8988T (cell line): Measurements from ENCODE around the gene RAC2.
"Not testable (repeated sequence)": the region's sequence is repeated elsewhere in the genome, so short reads cannot be mapped to it uniquely, and the experiment has no call there.

Experiments used
- DNase-seq: peaks from one replicate; pipeline ENCODE4 v3.0.0; 2011

Gene RAC2

DNA sequence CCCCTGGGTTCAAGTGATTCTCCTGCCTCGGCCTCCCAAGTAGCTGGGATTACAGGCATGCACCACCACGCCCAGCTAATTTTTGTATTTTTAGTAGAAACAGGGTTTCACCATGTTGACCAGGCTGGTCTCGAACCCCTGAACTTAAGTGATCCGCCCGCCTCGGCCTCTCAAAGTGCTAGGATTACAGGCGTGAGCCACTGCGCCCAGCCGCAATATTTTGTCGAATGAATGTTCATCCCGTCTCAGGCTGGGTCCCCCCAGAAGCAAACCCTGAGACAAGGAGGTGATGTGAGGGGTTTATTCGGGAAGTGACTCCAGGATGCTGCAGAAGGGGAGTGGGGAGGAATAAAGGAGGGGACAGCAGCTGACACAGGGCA is 10.7 kb downstream of the RAC2 start:
- DNase-seq, result not testable (repeated sequence)

DNA sequence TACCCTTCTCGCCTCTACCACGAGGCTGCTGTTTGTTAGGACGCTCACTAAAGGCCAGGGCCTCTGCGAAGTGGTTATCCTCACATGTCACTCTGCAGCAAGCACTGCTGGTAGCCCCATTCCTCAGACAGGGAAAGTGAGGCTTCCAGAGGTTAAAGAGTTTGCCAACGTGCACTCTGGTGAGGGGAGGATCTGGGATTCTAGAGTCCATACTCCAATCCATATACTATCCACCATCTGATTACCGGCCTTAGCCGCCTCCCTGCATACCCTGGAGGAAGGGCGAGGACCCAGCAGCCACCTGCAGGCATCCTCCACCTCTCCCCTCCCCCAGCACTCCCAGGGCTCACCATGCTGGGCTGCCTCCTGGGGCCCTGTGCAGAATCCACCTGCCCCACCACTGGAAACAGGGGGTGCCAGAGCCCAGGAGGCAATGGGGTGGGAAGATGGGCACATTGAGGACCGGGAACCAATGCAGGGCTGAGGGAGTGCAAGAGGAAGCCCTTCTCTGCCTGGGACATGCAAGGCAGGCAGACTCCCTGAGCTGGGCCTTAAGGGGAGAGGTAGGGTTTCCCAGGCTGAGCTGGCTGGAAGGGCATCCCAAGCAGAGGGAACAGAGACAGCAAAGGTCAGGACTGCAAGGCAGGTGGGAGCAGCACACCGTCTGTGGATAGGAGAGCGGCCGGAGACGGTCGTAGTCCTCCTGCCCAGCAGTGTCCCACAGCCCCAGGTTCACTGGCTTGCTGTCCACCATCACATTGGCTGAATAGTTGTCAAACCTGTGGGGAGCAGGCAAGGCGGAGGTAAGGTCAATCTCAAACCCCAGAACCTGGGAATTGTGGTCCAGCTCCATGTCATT is 11.7 kb downstream of the RAC2 start:
- no peak for DNase-seq

DNA sequence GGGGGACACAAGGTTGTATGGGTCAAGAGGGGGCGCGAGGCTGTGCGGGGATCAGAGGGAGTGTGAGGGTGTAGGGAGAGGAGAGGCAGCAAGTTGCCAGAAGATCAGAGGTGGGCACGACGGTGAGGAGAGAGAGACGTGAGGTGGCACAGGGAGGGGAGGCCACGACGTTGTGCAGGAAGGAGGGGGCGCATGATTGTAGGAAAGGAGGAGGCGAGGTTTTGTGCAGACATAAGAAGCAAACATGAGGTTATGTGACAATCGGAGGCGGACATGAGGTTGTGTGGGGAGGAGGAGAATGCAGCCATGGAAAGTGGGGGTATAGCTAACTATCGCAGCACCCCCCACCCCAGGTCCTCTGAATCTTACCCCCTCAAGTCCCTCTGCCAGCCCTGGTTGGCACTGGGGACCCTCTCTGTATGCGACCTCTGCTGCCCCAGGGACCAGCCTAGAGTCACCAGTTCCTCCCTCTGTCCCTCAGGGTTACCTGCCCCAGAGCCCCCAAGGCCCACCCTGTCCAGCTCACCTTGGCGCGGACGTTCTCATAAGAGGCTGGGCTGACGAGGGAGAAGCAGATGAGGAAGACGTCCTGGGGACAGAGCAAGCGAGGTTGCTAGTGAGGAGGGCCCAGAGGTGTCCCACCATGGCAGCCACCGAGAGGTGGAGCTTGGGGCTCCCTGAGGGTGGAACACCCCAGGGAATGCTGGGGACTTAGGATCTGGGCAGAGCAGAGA is 12.5 kb downstream of the RAC2 start:
- no peak for DNase-seq

DNA sequence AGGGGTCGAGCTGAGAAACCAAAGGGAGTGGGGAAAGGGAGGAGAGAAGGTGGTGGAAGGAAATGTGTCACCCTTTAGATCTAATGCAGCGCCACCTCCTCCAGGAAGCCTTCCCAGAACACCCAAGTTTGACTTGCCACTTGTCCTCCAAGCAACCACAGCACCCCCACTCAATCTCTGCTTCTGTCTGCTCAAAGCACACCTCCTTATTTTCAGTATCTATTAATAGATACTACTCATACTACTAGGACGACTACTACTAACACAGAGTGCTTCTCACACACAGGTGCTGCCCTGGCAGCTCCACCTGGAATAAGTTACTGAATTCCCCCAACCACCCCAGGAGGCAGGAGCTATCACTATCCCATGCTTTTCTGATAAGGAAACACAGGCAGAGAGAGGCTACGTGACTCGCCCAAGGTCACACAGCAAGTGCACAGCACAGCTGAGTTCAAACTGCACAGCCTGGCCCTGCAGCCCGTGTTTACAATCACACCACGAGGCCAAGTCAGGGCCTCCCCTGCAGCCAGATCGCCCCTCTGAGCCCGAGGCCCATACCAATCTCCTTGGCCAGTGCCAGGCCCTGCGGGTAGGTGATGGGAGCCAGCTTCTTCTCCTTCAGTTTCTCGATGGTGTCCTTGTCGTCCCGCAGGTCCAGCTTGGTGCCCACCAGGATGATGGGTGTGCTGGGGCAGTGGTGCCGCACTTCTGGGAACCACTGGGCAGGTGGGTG is 13.2 kb downstream of the RAC2 start:
- no peak for DNase-seq

DNA sequence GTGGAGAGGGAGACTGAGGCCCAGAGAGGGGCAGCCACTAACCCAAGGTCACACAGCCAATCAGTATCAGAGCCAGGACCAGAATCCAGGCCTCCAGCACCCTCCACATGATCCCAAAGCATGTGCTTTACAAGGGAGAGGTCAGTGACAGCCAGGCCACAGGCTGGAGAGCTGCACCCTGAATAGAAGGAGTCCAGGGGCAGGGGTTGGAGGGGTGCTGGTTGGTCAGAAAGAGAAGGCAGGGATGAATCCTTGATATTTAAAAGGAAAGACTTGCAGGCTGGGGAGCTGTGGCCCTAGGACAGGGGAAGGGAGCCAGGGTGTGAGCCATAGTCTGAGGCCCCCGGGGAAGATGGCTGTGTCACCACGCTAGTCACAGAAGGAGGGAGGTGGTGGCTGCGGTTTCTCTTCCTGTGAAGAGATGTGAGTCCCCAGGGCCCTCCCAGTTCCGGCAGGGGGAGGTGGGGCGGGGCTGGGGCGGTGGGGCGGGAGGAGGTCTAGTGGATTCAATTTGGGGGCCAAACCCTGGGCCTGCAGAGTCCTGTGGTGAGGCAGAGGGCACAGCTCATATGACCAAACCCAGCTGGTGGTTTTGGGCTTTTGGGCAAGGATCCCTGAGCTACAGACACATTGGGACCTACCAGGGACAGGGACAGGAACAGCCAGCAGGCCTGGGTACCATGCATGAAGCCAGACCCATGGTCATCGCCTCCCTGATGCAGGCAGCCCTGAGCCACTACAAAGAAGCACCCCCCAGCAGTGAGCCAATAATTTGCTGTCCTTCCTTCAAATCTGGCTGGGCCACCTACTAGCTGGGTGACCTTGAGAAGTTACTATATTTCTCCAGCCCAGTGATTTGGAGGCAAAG is 14.0 kb downstream of the RAC2 start:
- DNase-seq, result peak; percentile 58

DNA sequence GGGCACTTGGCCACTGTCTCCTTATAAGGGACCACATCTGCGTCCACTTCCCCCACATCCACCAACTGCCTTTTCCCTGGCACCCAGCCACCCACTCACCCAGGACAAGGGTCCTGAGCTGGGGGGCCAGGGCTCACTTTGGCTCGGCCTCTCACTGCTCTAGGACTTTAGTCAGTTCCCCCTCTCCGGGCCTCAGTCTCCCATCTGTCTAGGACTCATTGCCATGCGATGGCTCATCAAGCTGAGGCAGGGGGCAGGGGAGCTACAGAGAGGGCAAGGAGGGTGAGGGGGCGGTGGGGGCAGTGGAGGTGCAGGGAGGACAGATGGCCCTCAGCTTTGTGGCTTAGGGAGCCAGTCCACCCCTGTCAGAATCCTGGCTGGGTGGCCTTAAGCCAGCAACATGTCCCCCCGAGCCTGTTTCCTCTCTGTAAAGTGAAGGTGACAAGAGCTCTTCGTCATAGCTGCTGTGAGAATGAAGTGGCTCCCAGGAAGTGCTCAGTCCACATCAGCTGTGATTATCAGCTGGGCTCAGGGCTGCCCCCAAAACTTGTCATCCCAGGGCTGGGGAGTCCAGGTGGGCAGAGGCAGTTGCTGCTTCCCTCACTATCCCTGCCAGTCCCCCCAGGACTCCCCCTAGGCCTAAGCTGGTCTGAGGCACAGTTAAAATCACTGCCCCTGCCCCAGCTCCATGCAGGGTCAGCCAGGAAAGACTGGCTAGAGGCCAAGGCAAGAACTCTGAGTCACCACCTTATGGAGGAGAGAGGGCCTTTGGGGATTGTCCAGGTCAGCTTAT is 14.9 kb downstream of the RAC2 start:
- DNase-seq, result no peak

DNA sequence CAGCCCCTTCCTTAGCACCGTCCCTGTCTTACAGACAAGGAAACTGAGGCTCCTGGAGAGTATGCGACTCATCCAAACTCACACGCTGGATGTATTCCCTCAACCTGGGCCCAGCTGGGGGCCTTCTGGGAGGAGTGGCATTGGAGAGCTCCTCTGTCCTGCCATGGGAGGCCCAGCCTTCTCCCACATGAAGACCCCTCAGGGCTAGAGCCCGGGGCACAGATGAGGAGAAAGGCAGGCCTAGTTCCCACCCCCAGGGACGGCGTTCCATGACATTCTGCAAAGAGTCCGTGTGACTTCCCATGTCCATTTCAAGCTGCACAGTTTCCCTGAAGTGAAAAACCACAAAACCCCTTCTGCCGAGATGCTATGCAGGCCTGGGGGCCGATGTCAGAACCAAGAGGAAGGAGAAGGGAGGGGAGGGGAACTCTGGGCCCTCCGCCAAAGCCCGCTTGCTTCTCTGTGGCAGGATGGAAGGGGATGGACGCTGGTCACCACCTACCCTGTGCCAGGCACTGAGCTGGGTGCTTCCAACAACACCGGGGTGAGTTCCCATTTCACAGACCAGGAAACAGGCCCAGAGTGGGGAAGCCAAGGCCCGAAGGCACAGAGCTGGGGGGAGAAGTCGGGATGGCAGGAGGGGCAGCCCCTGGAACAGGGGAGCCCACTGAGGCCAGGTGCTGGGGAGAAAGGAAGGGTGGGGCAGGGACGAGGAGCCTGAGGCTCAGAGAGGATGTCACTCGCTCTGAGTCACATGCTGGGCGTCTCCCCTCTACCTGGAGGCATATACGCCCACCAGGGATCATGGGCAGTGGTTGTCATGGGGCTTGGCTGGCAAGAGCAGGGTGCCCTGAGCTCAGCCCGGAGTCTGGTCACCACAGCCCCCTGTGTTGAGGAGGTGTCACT is 15.7 kb downstream of the RAC2 start:
- no peak for DNase-seq

DNA sequence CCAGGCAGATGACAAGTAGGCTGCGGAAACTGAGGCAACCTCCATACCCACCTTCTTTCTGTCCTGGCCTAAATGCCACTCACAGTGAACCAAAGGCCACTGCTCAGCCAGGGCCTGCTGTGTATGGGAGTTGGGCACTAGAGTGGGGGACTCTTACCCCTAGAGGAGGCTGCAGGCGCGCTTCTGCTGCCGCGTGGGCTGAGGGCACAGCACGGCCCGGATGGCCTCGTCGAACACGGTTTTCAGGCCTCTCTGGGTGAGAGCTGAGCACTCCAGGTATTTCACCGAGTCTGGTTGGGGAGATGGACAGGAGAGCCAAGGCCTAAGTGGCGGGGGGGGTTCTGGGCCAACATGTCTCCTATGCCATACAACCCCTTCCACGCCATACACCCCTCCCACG is 17.6 kb downstream of the RAC2 start:
- no peak for DNase-seq

DNA sequence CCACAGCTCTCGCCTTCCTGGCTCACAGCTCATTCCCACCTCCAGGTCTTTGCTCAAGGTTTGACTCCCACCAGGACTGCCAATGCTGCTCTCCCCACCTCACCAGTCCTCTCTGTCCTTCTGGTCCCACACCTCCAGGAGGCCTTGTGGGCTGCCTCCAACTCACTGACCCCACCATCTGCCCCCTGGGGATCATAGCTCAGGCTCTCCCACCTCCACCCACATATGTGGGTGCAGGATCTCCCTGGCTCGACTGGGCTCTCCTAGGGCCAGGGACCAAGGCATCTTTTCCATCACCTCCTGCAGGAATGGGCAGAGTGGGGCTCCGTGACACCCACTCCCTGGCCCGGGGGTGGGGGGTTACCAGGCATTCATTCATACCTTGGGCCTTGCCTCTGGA is 18.0 kb downstream of the RAC2 start:
- no peak for DNase-seq

DNA sequence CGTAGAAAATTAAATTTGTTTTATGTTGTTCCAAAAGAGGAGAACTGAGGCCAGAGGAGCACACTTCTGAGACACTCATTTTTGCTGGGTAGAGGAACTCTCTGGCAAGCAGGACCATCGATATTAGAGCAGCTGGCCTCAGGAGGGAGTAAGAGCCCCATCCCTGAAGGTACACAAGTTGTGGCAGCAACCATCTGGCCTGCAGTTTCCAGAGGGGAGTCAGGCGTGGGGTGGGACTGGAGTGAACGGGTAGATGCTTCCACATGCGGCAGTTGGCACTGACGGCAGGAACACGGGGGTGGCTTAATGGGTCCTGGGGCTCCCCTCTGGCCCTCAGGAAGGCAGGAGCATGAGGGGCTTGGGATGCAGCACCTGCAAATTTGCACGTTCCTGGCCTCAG is 18.6 kb downstream of the RAC2 start:
- peak; percentile 73 for DNase-seq

DNA sequence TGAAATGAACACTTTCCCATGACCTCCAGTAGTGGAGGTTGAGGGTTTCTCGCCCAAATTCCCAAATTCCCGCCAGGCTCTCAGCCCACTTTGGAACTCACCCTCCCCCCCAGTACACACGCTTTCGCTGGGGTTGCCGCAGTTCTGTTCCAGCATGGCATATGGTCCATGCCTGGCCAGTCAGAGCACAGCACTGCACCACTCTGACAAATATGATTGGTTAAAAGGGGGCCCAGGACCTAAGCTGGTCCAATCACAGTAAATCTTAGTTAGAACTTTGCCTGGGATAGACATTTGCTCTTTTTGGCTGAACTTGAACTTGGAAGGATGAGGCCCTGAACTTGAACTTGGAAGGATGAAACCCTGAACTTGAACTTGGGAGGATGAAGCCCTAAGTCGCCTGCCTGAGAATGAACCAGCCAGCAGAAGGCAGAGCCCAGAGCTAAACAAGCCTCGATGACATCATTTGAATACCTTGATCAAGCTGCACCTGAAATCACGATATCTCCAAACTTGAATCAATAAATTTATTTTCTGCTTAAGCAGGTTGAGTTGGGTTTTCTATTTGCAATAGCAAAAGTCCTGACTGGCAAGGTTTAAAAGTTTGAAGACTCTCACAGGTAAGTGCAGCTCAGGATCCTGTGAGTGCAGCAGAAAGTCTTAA is 19.2 kb downstream of the RAC2 start:
- no peak for DNase-seq

DNA sequence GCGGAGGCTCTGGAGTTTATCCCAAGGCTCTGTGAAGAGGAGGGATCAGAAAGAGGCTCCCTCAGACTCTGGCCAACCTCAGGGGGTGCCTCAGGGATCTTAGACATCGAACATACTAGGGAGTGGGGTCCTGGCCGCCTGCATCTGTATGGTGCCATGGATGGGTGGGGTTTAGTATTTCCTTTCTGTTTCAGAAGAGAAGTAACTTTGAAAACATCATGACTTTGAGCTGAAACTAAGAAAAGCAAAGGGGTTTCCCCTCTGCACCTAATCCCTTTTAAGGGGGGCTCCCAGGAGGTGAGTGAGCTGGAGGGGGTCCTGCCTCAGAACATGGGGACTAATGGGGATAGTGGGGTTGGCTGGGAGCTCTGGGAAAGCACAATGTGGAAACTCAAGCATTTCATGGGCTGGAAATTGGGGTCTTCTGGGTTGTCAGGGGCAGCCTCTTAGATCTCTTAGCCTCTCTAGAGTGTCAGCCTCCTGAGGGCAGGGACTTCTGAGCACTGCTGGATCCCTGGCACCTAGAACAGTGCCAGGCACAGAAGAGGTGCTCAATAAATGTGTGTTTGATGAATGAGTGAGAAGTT is 20.0 kb downstream of the RAC2 start:
- DNase-seq, result no peak

DNA sequence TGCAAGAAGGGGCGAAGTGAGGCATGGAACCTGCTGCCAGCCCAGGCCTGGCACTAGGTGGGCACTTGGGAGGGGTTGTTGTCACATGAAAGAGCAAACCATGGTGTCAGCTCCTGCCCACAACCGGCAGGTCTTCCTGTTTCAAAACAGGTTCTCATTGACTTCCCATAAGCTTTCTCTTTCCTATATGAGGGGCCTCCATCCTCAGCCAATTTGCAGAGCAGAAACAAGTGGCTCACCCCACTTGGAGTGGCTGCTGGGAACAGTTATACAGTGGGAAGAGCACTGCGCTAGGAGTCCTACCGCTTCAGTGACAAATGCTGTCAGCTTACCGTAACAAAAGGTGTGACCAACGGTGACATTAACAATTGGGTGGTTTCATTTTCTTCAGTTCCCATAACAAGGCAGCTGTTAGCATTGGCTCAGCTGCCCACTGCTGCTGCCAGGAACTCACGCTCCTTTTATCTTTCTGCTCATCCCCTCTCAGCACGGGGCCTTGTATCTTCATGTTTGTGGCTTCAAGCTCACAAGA is 21.6 kb downstream of the RAC2 start:
- DNase-seq, result no peak

DNA sequence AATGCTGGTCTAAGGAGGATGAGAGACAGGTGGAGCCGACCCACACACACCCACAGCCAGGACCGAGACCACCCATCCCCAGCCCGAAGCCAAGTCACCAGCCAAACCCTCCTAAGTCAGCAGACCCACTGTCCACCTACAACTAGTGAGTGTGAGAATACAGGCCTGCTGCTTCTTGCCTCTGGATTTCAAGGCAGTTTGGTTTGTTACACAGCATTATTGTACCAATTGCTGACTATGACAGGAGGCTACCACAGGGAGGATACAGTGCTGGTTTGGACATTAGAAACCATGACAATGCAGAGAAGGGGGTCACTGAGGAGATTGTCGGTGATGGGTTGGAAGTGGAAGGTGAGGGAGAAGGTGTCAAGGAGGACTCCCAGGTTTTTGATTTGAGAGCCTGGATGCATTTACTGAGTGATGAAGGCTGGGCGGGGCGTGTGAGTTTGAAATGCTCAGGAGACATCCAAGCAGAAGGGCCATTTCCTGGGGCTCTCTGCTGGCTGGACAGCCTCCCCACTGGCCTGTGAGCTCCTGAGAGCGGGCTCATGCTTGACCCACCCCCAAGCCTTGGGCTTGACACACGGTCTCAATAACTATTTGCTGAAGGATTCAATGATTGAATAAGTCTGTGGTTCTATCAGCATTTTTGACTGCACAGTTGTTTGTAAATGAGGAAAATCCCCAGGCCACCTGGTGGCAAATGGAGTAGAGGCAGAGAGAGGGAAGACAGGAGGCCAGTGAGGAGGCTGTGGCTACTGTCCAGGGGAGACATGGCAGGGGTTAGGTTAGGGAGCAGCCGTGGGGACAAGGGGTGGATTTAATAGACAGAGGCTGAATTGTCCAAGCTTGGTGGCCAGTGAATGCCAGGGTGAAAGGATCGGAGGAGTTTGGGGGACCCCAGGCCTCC is 22.4 kb downstream of the RAC2 start:
- no peak for DNase-seq

DNA sequence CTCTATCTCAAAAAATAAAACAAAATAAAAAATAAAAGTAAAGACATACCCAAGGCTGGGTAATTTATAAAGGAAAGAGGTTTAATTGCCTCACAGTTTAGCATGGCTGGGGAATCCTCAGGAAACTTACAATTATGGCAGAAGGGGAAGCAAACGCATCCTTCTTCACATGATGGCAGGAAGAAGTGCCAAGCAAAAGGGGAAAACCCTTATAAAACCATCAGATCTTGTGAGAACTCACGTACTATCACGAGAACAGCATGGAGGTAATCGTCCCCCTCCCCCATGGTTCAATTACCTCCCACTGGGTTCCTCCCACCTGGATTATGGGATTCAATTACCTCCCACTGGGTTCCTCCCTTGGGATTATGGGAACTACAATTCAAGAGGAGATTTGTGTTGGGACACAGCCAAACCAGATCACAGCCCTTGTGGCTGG is 23.5 kb downstream of the RAC2 start:
- no peak for DNase-seq

DNA sequence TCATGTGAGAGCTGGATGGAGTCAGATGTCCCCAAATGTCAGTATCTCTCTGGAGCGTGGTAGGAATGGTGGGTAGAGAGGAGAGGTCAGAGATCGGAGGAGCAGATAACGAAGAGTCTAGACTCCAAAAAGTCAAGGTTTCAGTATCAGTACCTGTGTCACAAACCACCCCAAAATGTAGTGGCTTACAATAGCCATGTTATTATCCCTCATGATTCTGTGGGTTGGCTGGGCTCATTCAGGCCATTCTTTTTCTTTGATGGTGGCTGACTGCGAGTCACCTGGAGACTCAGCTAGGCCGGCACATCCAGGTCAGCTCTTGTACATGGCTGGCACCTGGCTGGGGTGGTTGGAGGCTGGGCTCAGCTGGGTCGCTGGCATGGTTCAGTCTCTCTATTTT is 24.5 kb downstream of the RAC2 start:
- no peak for DNase-seq

DNA sequence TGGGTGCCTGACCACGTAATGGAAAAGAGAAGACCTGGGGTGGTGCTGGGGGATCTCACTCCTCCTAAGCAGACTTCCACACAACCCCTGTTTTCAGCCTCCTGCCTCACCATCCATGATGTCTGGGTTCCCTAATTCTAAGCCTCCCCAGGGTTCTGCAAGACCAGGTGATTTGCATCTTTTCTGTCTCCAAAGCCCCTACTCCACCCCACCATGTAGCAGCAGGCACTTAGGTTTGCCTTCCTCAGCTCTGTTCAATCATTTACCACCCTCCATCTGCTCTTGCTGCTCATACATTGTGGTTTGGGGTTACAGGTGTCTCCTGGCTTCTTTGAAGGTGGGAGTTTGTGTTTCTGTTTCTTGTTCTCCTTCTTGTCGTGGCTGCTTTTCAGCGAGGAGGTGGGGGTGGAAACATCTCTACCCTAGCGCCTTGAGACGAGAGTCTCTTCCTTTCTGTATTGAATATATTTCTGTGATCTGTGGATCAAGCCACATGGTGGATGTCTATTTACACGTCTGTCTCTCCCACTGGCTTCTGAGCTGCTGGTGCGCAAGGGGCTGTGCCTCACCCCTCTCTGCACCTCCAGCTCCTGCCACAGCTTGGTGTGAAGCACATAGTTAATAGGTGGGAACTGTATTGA is 25.2 kb downstream of the RAC2 start:
- DNase-seq, result no peak

DNA sequence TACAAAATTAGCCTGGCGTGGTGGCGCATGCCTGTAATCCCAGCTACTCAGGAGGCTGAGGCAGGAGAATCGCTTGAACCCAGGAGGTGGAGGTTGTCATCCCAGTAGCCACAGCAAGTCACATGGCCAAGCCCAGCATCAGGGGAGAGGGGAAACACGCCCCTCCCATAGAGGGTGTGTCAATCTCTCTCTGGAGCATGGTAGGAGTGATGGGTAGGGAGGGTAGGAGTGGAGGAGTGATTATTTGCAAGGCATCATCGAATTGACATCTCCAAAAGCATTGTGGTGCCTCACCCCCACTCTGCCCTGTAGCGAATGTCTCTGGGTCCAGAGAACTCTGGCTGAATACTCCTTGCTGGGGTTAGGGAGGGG is 25.7 kb downstream of the RAC2 start:
- no peak for DNase-seq
